Eye (tissue), 1 donor: Measurements from ENCODE around the gene CHCHD3.

Source experiments
- DNase-seq: peaks from one replicate; pipeline ENCODE4 v3.0.0-alpha.2; 2015

The CHCHD3 gene

GRCh38 chr7:132797152-132797551, 284.7 kb downstream of the CHCHD3 start:
- DNase-seq: no peak

GRCh38 chr7:132793474-132793873, 288.4 kb downstream of the CHCHD3 start:
- peak; percentile 74 for DNase-seq

- no peak for DNase-seq
Observed at GRCh38 chr7:132791036-132791435, 290.9 kb downstream of the CHCHD3 start.

GRCh38 chr7:132790104-132790503, 291.8 kb downstream of the CHCHD3 start:
- DNase-seq: no peak

- no peak for DNase-seq
Observed at GRCh38 chr7:132789281-132789680, 292.6 kb downstream of the CHCHD3 start.

- no peak for DNase-seq
Observed at GRCh38 chr7:132785870-132786269, 296.0 kb downstream of the CHCHD3 start.

- no peak for DNase-seq
Observed at GRCh38 chr7:132784406-132784805, 297.5 kb downstream of the CHCHD3 start.

GRCh38 chr7:132783824-132784223, 298.1 kb downstream of the CHCHD3 start:
- no peak for DNase-seq

- no peak for DNase-seq
Observed at GRCh38 chr7:132782777-132783640, 298.9 kb downstream of the CHCHD3 start.

GRCh38 chr7:132780822-132781221, 301.1 kb downstream of the CHCHD3 start:
- DNase-seq: no peak

- no peak for DNase-seq
Observed at GRCh38 chr7:132779164-132779563, 302.7 kb downstream of the CHCHD3 start.

GRCh38 chr7:132778761-132779160, 303.1 kb downstream of the CHCHD3 start:
- no peak for DNase-seq

GRCh38 chr7:132777956-132778355, 303.9 kb downstream of the CHCHD3 start:
- DNase-seq: no peak

GRCh38 chr7:132777414-132777813, 304.5 kb downstream of the CHCHD3 start:
- no peak for DNase-seq

GRCh38 chr7:132776048-132776620, 305.8 kb downstream of the CHCHD3 start:
- no peak for DNase-seq

- DNase-seq: peak; percentile 30
Observed at GRCh38 chr7:132773527-132773956, 308.3 kb downstream of the CHCHD3 start.

- no peak for DNase-seq
Observed at GRCh38 chr7:132771301-132771730, 310.6 kb downstream of the CHCHD3 start.

GRCh38 chr7:132770055-132770454, 311.8 kb downstream of the CHCHD3 start:
- no peak for DNase-seq

- no peak for DNase-seq
Observed at GRCh38 chr7:132769280-132769679, 312.6 kb downstream of the CHCHD3 start.

- DNase-seq: no peak
Observed at GRCh38 chr7:132768099-132768498, 313.8 kb downstream of the CHCHD3 start.

GRCh38 chr7:132767378-132767777, 314.5 kb downstream of the CHCHD3 start:
- no peak for DNase-seq

- no peak for DNase-seq
Observed at GRCh38 chr7:132766660-132767059, 315.2 kb downstream of the CHCHD3 start.

GRCh38 chr7:132765861-132766260, 316.0 kb downstream of the CHCHD3 start:
- no peak for DNase-seq

- DNase-seq: no peak
Observed at GRCh38 chr7:132764762-132765161, 317.1 kb downstream of the CHCHD3 start.
